Measurements from ENCODE around the gene CPLANE1. TPM values are rescaled to one million over a fixed set of nuclear protein-coding genes. Genes with fewer than 3 reads are reported as not detected.
"Not testable (repeated sequence)": the region's sequence is repeated elsewhere in the genome, so short reads cannot be mapped to it uniquely, and the experiment has no call there.

Gene CPLANE1
- total RNA-seq, 1 donor from 2014 or later, result 7.8 TPM

GRCh38 chr5:37135312-37135711 is 113.9 kb downstream of the CPLANE1 start:
- DNase-seq; H3K27ac Mint-ChIP-seq; H3K27me3 Mint-ChIP-seq; H3K4me3 Mint-ChIP-seq; intact Hi-C loops (cut with micrococcal nuclease); H3K4me1 Mint-ChIP-seq: not testable (repeated sequence)
- Mint-ChIP-seq H3K9me3 (peaks cover 28% of the 10 kb centered on the region), H3K36me3 (ENCODE audit: low read depth) (peaks cover 41% of the 10 kb centered on the region)

DNA sequence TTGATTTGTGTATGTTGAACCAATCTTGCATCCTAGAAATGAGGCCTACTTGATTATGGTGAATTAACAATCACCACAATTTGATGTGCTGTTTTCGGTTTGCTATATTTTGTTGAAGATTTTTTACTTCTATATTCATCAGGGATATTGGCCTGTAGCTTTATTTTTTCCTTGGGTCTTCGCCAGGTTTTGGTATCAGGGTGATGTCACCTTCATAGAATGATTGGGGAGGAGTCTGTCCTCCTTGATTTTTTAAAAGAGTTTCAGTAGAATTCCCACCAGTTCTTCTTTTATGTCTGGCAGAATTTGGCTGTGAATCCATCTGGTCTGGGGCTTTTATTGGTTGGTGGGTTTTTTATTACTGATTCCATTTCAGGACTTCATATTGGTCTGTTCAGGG is 115.2 kb downstream of the CPLANE1 start:
- no peaks in the 10 kb centered on the region for H3K4me1 Mint-ChIP-seq
- intact Hi-C loops (cut with micrococcal nuclease), result no loop called here
- H3K4me3 Mint-ChIP-seq, result no peak overlapping the region

GRCh38 chr5:37132646-37133045 is 116.5 kb downstream of the CPLANE1 start:
- DNase-seq, result no peak
- no peaks in the 10 kb centered on the region for H3K27me3 Mint-ChIP-seq
- peaks cover 30% of the 10 kb centered on the region for H3K9me3 Mint-ChIP-seq
- H3K4me3 Mint-ChIP-seq, result no peak overlapping the region
- H3K36me3 Mint-ChIP-seq (ENCODE audit: low read depth), result peaks cover 44% of the 10 kb centered on the region
- intact Hi-C loops (cut with micrococcal nuclease), result no loop called here
- no peaks in the 10 kb centered on the region for H3K4me1 Mint-ChIP-seq
- no peak overlapping the region for H3K27ac Mint-ChIP-seq

More for the DNA sequence above, 115.2 kb downstream of the CPLANE1 start:
- H3K27ac Mint-ChIP-seq, result no peak overlapping the region
- no peaks in the 10 kb centered on the region for H3K27me3 Mint-ChIP-seq
- peaks cover 46% of the 10 kb centered on the region for H3K36me3 Mint-ChIP-seq (ENCODE audit: low read depth)
- DNase-seq, result no peak
- peaks cover 34% of the 10 kb centered on the region for H3K9me3 Mint-ChIP-seq

DNA sequence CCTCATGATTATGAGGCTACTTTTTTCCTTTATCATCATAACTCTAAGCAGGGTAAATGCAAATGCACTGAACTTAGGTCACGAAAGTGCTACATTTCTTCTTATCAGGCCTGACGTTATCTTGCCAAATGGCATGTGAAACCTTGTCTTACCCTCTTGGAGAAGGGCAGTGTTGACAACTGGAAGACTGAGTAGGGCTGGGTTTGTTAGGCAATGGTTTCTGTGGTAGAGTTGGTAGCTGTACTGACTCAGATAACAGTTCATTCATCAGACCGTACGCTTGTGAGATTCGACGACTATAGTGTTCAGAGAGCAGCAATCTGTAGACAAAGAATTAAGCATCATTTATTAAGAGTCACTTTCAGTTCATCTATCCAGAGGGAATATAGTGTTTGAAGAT is 127.7 kb downstream of the CPLANE1 start:
- intact Hi-C loops (cut with micrococcal nuclease), result no loop called here
- H3K36me3 Mint-ChIP-seq (ENCODE audit: low read depth), result peaks cover 17% of the 10 kb centered on the region
- H3K27ac Mint-ChIP-seq, result no peak overlapping the region

GRCh38 chr5:37121027-37121426 is 128.1 kb downstream of the CPLANE1 start:
- H3K4me1 Mint-ChIP-seq, result peaks cover 8% of the 10 kb centered on the region
- peaks cover 17% of the 10 kb centered on the region for H3K36me3 Mint-ChIP-seq (ENCODE audit: low read depth)
- H3K4me3 Mint-ChIP-seq, result no peak overlapping the region
- no peaks in the 10 kb centered on the region for H3K9me3 Mint-ChIP-seq
- DNase-seq, result no peak
- intact Hi-C loops (cut with micrococcal nuclease), result no loop called here
- H3K27me3 Mint-ChIP-seq, result no peaks in the 10 kb centered on the region
- H3K27ac Mint-ChIP-seq, result no peak overlapping the region

More for the DNA sequence above, 127.7 kb downstream of the CPLANE1 start:
- Mint-ChIP-seq H3K4me3 (no peak overlapping the region), H3K9me3 (no peaks in the 10 kb centered on the region), H3K4me1 (peaks cover 8% of the 10 kb centered on the region), H3K27me3 (no peaks in the 10 kb centered on the region)
- DNase-seq, result no peak

DNA sequence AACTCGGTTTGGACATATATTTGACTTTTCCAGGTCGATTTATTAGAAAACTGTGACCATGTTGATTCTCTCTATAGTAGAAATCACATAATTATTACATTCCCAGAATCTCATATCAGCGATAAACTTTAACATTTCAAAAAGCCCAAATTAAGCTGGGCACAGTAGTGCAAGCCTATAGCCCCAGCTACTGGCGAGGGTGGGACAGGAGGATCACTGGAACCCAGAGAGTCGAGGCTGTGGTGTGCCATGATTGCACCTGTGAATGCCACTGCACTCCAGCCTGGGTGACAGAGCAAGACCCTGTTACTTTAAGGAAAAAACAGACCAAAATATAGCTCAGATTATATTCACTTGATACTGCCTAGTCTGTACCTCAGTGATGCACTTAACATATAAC is 128.9 kb downstream of the CPLANE1 start:
- H3K9me3 Mint-ChIP-seq, result no peaks in the 10 kb centered on the region
- H3K4me1 Mint-ChIP-seq, result peaks cover 8% of the 10 kb centered on the region
- intact Hi-C loops (cut with micrococcal nuclease), result no loop called here
- DNase-seq, result peak; percentile 59
- H3K27me3 Mint-ChIP-seq, result no peaks in the 10 kb centered on the region
- peaks cover 15% of the 10 kb centered on the region for H3K36me3 Mint-ChIP-seq (ENCODE audit: low read depth)
- no peak overlapping the region for H3K4me3 Mint-ChIP-seq
- no peak overlapping the region for H3K27ac Mint-ChIP-seq

DNA sequence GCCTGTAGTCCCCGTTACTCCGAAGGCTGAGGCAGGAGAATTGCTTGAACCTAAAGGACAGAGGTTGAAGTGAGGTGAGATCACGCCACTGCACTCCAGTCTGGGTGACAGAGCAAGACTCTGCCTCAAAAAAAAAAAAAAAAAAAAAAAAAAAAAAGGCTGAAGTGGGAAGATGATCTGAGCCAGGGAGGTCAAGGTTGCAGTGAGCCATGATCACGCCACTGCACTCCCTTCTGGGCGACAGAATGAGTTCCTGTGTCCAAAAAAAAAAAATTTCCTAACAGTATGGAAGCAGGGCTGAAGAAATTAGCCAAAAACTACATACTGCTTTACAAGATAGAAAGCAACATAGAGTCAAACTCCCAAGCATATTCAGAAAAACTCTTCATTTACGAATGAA is 132.8 kb downstream of the CPLANE1 start:
- H3K27ac Mint-ChIP-seq, result no peak overlapping the region
- no peak overlapping the region for H3K4me3 Mint-ChIP-seq
- intact Hi-C loops (cut with micrococcal nuclease), result no loop called here
- peaks cover 23% of the 10 kb centered on the region for H3K4me1 Mint-ChIP-seq
- peaks cover 8% of the 10 kb centered on the region for H3K9me3 Mint-ChIP-seq
- peaks cover 32% of the 10 kb centered on the region for H3K36me3 Mint-ChIP-seq (ENCODE audit: low read depth)
- H3K27me3 Mint-ChIP-seq, result no peaks in the 10 kb centered on the region
- DNase-seq, result no peak

- H3K4me3 Mint-ChIP-seq, result peak overlapping the region; percentile 52
- H3K27me3 Mint-ChIP-seq, result no peaks in the 10 kb centered on the region
- H3K36me3 Mint-ChIP-seq (ENCODE audit: low read depth), result peaks cover 40% of the 10 kb centered on the region
- intact Hi-C loops (cut with micrococcal nuclease), result loop anchor here (1.0 to 5.0 kb wide), 5 partner anchors 85 to 625 kb away; partner anchors contain the start of genes NIPBL and NUP155
- H3K9me3 Mint-ChIP-seq, result peaks cover 12% of the 10 kb centered on the region
- peak; percentile 69 for DNase-seq
- peak overlapping the region; percentile 78 for H3K27ac Mint-ChIP-seq
- peaks cover 34% of the 10 kb centered on the region for H3K4me1 Mint-ChIP-seq
Observed at GRCh38 chr5:37112383-37112991, 136.7 kb downstream of the CPLANE1 start.

- intact Hi-C loops (cut with micrococcal nuclease), result loop anchor here (1.0 to 5.0 kb wide), 5 partner anchors 86 to 626 kb away; partner anchors contain the start of genes NIPBL and NUP155
- Mint-ChIP-seq H3K27me3 (no peaks in the 10 kb centered on the region), H3K36me3 (ENCODE audit: low read depth) (peaks cover 43% of the 10 kb centered on the region), H3K27ac (peak overlapping the region; percentile 78), H3K9me3 (peaks cover 12% of the 10 kb centered on the region), H3K4me3 (peak overlapping the region; percentile 52), H3K4me1 (peaks cover 34% of the 10 kb centered on the region)
- DNase-seq, result peak; percentile 87
Observed at GRCh38 chr5:37111426-37112382, 137.5 kb downstream of the CPLANE1 start.

GRCh38 chr5:37110135-37110534 is 139.0 kb downstream of the CPLANE1 start:
- peak overlapping the region; percentile 0 for H3K27ac Mint-ChIP-seq
- peaks cover 12% of the 10 kb centered on the region for H3K9me3 Mint-ChIP-seq
- no peaks in the 10 kb centered on the region for H3K27me3 Mint-ChIP-seq
- intact Hi-C loops (cut with micrococcal nuclease), result loop anchor here (5.0 kb wide), 4 partner anchors 87 to 627 kb away; partner anchors contain the start of genes NIPBL and NUP155
- H3K4me3 Mint-ChIP-seq, result peak overlapping the region; percentile 5
- DNase-seq, result no peak
- H3K36me3 Mint-ChIP-seq (ENCODE audit: low read depth), result peaks cover 48% of the 10 kb centered on the region
- H3K4me1 Mint-ChIP-seq, result peaks cover 37% of the 10 kb centered on the region

GRCh38 chr5:37109338-37109737 is 139.8 kb downstream of the CPLANE1 start:
- Mint-ChIP-seq H3K27me3 (no peaks in the 10 kb centered on the region), H3K4me3 (no peak overlapping the region), H3K36me3 (ENCODE audit: low read depth) (peaks cover 48% of the 10 kb centered on the region), H3K4me1 (peaks cover 37% of the 10 kb centered on the region), H3K9me3 (peaks cover 12% of the 10 kb centered on the region), H3K27ac (no peak overlapping the region)
- no peak for DNase-seq
- intact Hi-C loops (cut with micrococcal nuclease), result loop anchor here (5.0 kb wide), 1 partner anchor 138 kb away; the partner anchor contains the start of gene CPLANE1

DNA sequence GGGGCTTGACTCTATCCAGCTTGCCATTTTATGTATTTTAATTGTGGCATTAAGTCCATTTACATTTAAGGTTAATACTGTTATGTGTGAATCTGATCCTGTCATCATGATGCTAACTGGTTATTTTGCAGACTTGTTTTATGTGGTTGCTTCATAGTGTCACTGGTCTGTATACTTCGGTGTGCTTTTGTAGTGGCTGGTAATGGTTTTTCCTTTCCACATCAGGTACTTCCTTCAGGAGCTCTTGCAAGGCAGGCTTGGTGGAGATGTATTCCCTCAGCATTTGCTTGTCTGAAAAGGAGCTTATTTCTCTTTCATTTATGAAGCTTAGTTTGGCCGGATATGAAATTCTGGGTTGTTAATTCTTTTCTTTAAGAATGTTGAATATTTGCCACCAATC is 145.9 kb downstream of the CPLANE1 start:
- no peak for DNase-seq
- intact Hi-C loops (cut with micrococcal nuclease), result no loop called here
- Mint-ChIP-seq H3K27me3 (no peaks in the 10 kb centered on the region), H3K4me3 (no peak overlapping the region), H3K9me3 (peaks cover 32% of the 10 kb centered on the region), H3K27ac (no peak overlapping the region), H3K4me1 (peaks cover 17% of the 10 kb centered on the region), H3K36me3 (ENCODE audit: low read depth) (peaks cover 55% of the 10 kb centered on the region)

- Mint-ChIP-seq H3K4me1 (peaks cover 14% of the 10 kb centered on the region), H3K9me3 (peaks cover 44% of the 10 kb centered on the region), H3K36me3 (ENCODE audit: low read depth) (peaks cover 45% of the 10 kb centered on the region)
- intact Hi-C loops (cut with micrococcal nuclease); DNase-seq; H3K27ac Mint-ChIP-seq; H3K4me3 Mint-ChIP-seq; H3K27me3 Mint-ChIP-seq: not testable (repeated sequence)
Observed at GRCh38 chr5:37099267-37099666, 149.9 kb downstream of the CPLANE1 start.

DNA sequence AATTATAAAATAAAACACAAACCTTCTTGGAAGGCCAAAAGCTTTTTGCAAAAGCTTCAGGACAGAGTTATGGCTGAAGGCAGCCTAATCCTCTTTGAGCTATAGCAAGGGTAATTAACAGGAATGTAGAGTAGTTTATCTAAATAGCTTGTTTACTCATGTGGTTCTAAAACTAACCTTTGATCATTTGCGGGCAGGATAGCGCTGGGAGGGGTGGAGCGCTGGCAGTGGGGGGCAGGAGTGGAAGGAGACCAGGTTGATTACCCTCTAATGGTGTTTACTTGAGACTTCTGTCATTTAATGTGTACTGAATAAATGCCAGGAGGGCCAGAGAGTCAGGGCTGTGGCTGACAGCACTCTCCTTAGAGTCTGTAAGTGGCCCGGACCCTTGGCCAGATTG is 155.4 kb downstream of the CPLANE1 start:
- H3K27me3 Mint-ChIP-seq; H3K4me1 Mint-ChIP-seq; intact Hi-C loops (cut with micrococcal nuclease); DNase-seq; H3K4me3 Mint-ChIP-seq; H3K27ac Mint-ChIP-seq: not testable (repeated sequence)
- peaks cover 17% of the 10 kb centered on the region for H3K36me3 Mint-ChIP-seq (ENCODE audit: low read depth)
- peaks cover 25% of the 10 kb centered on the region for H3K9me3 Mint-ChIP-seq
